OCI-LY7 (cell line): ENCODE measurements around the gene HDX. TPM values are rescaled to one million over a fixed set of nuclear protein-coding genes. Genes with fewer than 3 reads are reported as not detected.

Source experiments
- BruUV-seq: library from RNA; stranded (reverse); fragments of 400-500 nt; replicated peaks from 2 replicates; lab custom pipeline; 2021; lab: Mats Ljungman, UMichigan
- CTCF ChIA-PET: fragments of 300-600 bp; sonication (Branson Sonifier 250); formaldehyde crosslinking; loops from one replicate; lab custom pipeline; 2022; ENCODE audit warnings: antibody characterized with exemption; ENCODE audit not compliant: unreplicated experiment; lab: Charles Lee
- POLR2A ChIA-PET: fragments of 300-600 bp; sonication (Branson Sonifier 250); formaldehyde crosslinking; loops from one replicate; lab custom pipeline; 2022; ENCODE audit warnings: antibody characterized with exemption; lab: Charles Lee
- DNase-seq: peaks from one replicate; pipeline ENCODE4 v3.0.0-alpha.2; 2015; ENCODE audit warnings: low spot score
- H2AFZ ChIP-seq: fragments of 200-600 bp; sonication (generic), shearing (Covaris generic); 2 replicates; pipeline ENCODE4 v1.6.1; 2014; ENCODE audit warnings: mild to moderate bottlenecking, antibody characterized with exemption, low read length, moderate library complexity
- H3K27ac ChIP-seq: fragments of 200-600 bp; sonication (generic); 2 replicates; pipeline ENCODE4 v1.5.1; 2014; ENCODE audit warnings: mixed run types, low read depth, mild to moderate bottlenecking, moderate library complexity, low read length, inconsistent platforms; ENCODE audit not compliant: poor library complexity, severe bottlenecking
- H3K36me3 ChIP-seq: fragments of 200-600 bp; sonication (generic); 2 replicates; pipeline ENCODE4 v1.6.1; 2014; ENCODE audit warnings: mild to moderate bottlenecking, antibody characterized with exemption, low read length, moderate library complexity, mixed read lengths; ENCODE audit not compliant: insufficient read depth
- H3K4me1 ChIP-seq: fragments of 200-600 bp; sonication (generic); 2 replicates; pipeline ENCODE4 v1.5.1; 2014; ENCODE audit warnings: mild to moderate bottlenecking, low read length; ENCODE audit not compliant: insufficient read depth, poor library complexity, severe bottlenecking
- H3K4me2 ChIP-seq: fragments of 200-600 bp; sonication (generic); 2 replicates; pipeline ENCODE4 v1.6.1; 2014; ENCODE audit warnings: mild to moderate bottlenecking, low read length
- H3K4me3 ChIP-seq: fragments of 200-600 bp; sonication (generic); 2 replicates; pipeline ENCODE4 v1.5.1; 2014; ENCODE audit warnings: mild to moderate bottlenecking, low read depth, low read length; ENCODE audit not compliant: poor library complexity, severe bottlenecking
- H3K79me2 ChIP-seq: fragments of 200-600 bp; sonication (generic); 2 replicates; pipeline ENCODE4 v1.6.1; 2016; ENCODE audit warnings: low read depth, mild to moderate bottlenecking, low read length, moderate library complexity, mixed read lengths; ENCODE audit not compliant: insufficient read depth
- H3K9me2 ChIP-seq: fragments of 200-600 bp; sonication (generic); 2 replicates; pipeline ENCODE4 v1.6.1; 2016; ENCODE audit warnings: mild to moderate bottlenecking, low read length, mixed read lengths; ENCODE audit not compliant: insufficient read depth
- H3K9me3 ChIP-seq: fragments of 200-600 bp; sonication (generic); 2 replicates; pipeline ENCODE4 v1.6.1; 2014; ENCODE audit warnings: mild to moderate bottlenecking, mixed run types, low read length, mixed read lengths
- H4K20me1 ChIP-seq: fragments of 200-600 bp; sonication (generic); 2 replicates; pipeline ENCODE4 v1.6.1; 2014; ENCODE audit warnings: mild to moderate bottlenecking, antibody characterized with exemption, low read length, moderate library complexity, mixed read lengths; ENCODE audit not compliant: insufficient read depth
- EZH2phosphoT487 ChIP-seq: fragments of 200-600 bp; sonication (generic); IDR thresholded peaks from 2 replicates; pipeline ENCODE4 v1.6.1; 2018; ENCODE audit warnings: low read depth, borderline replicate concordance, mild to moderate bottlenecking, mixed run types, antibody characterized with exemption, low read length, moderate library complexity, mixed read lengths
- intact Hi-C: fragments of 100-400 bp; cut with micrococcal nuclease; formaldehyde crosslinking; loops from one replicate; pipeline ENCODE4 v1.10.0; 2022; ENCODE audit not compliant: unreplicated experiment
- total RNA-seq, 2 experiments: library from RNA; depleted of rRNA in 1 of 2; stranded (reverse); fragments of >200 nt in 1 of 2; shearing (Covaris generic) in 1 of 2; gene quantifications; 2 replicates each; pipeline ENCODE4 v1.2.3, GENCODE V29; 2014 to 2022
- TF ChIP-seq, protein P1 (sequence below): fragments of 200-600 bp; sonication (generic); conservative IDR thresholded peaks from 2 replicates; pipeline ENCODE4 v1.5.1; 2014; ENCODE audit warnings: mild to moderate bottlenecking, antibody characterized with exemption, low read length, moderate library complexity, mixed read lengths

The HDX gene
- total RNA-seq, 2 experiments from 2014 or later, result not detected

DNA sequence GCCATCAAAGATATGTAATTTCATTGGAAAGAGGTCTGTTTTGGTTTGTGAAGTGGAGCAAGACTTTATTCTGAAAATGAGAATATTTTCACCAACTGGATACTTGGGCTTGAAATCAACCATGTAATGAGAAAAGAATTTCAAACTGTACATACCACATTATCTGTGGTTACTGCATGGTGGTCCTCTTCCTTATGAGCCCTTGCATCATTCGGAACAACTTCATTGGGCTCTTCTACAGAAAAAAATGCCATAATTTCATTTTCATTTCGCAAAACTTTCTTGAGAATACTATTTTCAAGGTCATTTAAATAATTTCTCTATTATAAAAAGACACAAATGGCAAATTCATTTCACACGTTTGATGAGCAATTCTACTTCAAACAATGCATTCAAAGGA is 165.6 kb downstream of the HDX start:
- no peaks in the 10 kb centered on the region for H4K20me1 ChIP-seq
- no peaks in the 10 kb centered on the region for H3K4me1 ChIP-seq
- no peak overlapping the region for H3K27ac ChIP-seq
- no TSS peak for BruUV-seq
- no peaks in the 10 kb centered on the region for H3K36me3 ChIP-seq
- TF ChIP-seq, protein P1, sequence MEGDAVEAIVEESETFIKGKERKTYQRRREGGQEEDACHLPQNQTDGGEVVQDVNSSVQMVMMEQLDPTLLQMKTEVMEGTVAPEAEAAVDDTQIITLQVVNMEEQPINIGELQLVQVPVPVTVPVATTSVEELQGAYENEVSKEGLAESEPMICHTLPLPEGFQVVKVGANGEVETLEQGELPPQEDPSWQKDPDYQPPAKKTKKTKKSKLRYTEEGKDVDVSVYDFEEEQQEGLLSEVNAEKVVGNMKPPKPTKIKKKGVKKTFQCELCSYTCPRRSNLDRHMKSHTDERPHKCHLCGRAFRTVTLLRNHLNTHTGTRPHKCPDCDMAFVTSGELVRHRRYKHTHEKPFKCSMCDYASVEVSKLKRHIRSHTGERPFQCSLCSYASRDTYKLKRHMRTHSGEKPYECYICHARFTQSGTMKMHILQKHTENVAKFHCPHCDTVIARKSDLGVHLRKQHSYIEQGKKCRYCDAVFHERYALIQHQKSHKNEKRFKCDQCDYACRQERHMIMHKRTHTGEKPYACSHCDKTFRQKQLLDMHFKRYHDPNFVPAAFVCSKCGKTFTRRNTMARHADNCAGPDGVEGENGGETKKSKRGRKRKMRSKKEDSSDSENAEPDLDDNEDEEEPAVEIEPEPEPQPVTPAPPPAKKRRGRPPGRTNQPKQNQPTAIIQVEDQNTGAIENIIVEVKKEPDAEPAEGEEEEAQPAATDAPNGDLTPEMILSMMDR, result no peak
- no peak overlapping the region for H3K4me2 ChIP-seq
- DNase-seq, result no peak
- H3K4me3 ChIP-seq, result no peak overlapping the region
- intact Hi-C loops, result no loop called here
- H3K9me3 ChIP-seq, result no peaks in the 10 kb centered on the region
- H3K9me2 ChIP-seq, result no peaks in the 10 kb centered on the region
- ChIA-PET CTCF (no interaction called here), POLR2A (no interaction called here)
- H3K79me2 ChIP-seq, result no peaks in the 10 kb centered on the region
- H2AFZ ChIP-seq, result no peak overlapping the region

DNA sequence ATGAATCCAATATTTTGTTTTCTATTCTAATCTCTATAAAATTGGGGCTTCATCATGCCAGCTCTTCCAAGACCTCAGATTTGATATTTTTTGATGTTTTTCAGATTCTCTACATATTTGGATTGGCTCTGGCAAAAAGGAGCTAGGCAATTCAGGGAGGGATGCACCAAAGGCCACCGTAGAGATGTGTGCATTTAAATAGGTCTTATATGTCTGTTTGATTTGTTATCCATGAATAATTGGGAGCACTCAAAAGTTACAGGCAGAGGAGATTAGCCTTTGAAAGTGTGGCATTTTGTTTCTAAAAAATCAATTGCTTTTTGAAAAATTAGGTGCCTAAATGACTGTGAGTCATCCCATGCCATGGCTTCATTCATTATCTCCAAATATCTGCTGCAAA is 167.1 kb downstream of the HDX start:
- BruUV-seq, result no TSS peak
- no peak overlapping the region for H3K27ac ChIP-seq
- intact Hi-C loops, result no loop called here
- H3K36me3 ChIP-seq, result no peaks in the 10 kb centered on the region
- H3K4me2 ChIP-seq, result no peak overlapping the region
- H4K20me1 ChIP-seq, result no peaks in the 10 kb centered on the region
- no peaks in the 10 kb centered on the region for H3K79me2 ChIP-seq
- no peak overlapping the region for H3K4me3 ChIP-seq
- CTCF ChIA-PET, result no interaction called here
- no peak overlapping the region for H2AFZ ChIP-seq
- no peaks in the 10 kb centered on the region for H3K9me3 ChIP-seq
- no peaks in the 10 kb centered on the region for H3K4me1 ChIP-seq
- TF ChIP-seq, protein P1, result no peak
- TF ChIP-seq EZH2phosphoT487, result no peak
- DNase-seq, result no peak
- POLR2A ChIA-PET, result interaction anchor here (0.6 to 0.7 kb wide), 2 partner anchors 158 to 276 kb away, joined by 3 read pairs; no protein-coding TSS in a partner anchor
- no peaks in the 10 kb centered on the region for H3K9me2 ChIP-seq

DNA sequence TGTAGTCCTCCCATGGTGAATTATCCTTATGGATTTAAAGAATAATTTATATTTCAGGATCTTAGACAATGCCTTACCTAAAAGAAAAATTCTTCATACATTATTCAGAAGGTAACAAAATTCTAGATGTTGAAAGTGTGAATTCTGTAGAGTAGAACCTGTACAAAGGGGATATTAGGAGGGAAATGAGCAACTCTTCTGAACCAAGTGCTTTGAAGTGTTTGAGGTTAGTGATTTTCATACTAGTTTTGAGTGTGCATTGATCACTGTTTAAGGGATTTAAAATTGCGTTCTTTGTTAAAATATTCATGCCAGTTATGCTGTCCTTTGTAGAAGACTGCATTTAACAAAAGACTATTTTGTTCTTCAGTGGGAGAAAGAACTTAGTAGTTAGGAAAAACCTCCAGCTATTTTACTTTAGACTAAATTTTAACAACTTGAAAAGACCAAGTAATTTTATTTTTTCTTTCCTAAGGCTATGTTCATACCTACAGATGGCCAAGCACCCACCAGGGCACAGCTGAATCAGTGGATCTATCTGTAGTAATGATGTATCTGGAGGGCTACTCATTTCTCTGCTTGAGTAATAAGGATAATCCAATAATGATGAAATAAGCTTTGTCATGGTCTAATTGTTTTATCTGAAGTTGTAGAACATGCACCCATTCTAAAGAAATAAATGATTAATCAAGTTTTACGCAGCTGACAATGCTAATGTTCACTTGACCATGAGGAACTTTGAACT is 180.0 kb downstream of the HDX start:
- no TSS peak for BruUV-seq
- ChIA-PET CTCF (no interaction called here), POLR2A (no interaction called here)
- intact Hi-C loops, result no loop called here
- Histone ChIP-seq H3K9me3 (no peaks in the 10 kb centered on the region), H4K20me1 (no peaks in the 10 kb centered on the region), H2AFZ (no peak overlapping the region), H3K79me2 (no peaks in the 10 kb centered on the region), H3K4me1 (no peaks in the 10 kb centered on the region), H3K9me2 (no peaks in the 10 kb centered on the region), H3K36me3 (no peaks in the 10 kb centered on the region), H3K27ac (no peak overlapping the region), H3K4me3 (no peak overlapping the region), H3K4me2 (no peak overlapping the region)
- no peak for DNase-seq
- TF ChIP-seq, protein P1, result no peak
- no peak for TF ChIP-seq EZH2phosphoT487
